ENCODE measurements around the gene ZNF808. TPM values are rescaled to one million over a fixed set of nuclear protein-coding genes. Genes with fewer than 3 reads are reported as not detected.

ZNF808 gene
- polyA plus RNA-seq (2012; ENCODE audit: insufficient read length, low read depth) = not detected

DNA sequence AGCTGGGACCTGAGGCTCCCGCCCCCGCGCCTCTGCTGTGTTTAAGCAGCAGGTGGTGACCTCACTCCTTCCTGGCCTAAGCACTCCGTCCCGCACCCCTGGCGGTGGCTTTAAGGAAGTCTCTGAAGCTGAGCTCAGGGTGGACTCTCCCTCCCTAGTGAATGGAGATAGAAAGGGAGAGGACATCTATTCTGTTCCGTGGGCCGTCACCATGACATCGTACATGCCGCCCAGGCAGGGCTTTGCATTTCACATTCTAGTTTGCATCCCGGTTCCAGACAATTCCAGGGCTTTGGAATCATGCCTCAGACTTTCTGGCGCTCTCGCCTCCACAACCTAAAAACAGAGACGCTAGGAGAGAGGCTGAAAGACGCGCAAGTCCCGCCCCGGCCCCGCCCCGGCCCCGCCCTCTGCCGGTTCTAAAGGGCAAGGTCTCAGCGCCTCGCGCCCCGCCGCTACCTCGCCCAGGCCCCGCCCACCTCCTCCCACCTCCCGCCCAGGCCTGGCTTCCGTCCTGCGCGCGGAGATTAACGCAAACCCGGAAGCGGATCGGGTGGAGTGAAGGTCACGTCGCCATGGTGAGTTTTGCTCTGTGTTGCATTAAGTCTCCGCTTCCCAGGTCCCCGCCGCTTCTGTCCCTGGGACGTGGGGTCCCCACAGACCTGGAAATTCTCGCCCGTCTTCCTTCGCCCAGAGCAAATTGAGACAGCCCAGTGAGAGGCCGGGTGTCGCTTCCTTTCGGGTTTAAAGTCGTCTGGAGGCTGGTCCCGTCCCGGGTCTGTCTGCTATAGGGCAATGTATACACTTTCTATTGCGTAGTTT, at the start of gene ZNF808:
ZNF808 (plus strand) TSS at position 535 of the 822 bp plus-strand sequence. CDS start 15,617 bp downstream, outside the sequence.
- TF ChIP-seq SIN3A (IDR thresholded peaks at IDR 0.05; ENCODE audit: borderline replicate concordance, insufficient read depth, low read length) (no peak), TAF1 (IDR thresholded peaks at IDR 0.05; ENCODE audit: borderline replicate concordance, insufficient read depth, low read length) (no peak), POLR2AphosphoS5 (IDR thresholded peaks at IDR 0.05; ENCODE audit: low read depth, low read length) (peak; percentile 36; the same call in 1 of the 2 replicates)

DNA sequence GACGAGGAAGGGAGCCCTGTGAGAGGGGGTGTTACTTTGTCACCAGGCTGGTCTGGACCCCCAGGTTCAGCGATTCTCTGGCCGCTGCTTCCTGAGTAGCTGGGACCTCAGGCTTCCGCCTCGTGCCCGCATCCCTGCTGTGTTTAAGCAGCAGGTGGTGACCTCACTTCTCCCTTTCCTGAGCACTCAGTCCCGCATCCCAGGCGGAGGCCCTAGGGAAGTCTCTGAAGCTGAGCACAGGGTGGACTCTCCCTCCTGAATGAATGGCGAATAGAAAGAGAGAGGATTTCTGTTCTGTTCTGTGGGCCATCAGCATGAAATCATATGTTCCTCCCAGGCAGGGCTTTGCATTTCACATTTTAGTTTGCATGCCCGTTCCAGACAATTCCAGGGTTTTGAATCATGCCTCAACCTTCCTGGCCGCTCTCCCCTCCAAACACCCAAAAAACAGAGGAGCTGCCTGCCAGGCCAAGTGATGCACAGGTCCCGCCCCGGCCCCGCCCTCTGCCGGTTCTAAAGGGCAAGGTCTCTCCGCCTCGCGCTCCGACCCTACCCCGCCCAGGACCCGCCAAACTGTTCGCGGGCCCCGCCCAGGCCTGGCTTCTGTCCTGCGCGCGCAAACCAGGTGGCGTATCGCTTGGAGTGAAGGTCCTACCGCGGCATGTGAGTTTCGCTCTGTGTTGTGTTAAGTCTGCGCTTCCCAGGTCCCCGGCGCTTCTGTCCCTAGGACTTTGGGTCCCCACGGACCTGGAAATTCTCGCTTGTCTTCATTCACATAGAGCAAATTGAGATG, 35.1 kb upstream of the ZNF808 start:
- TF ChIP-seq FOXP2 (optimal IDR thresholded peaks at IDR 0.05; ENCODE audit: borderline replicate concordance, extremely low read depth, extremely low read length, insufficient read depth) (no peak), SIN3A (IDR thresholded peaks at IDR 0.05; ENCODE audit: borderline replicate concordance, insufficient read depth, low read length) (no peak), TAF1 (IDR thresholded peaks at IDR 0.05; ENCODE audit: borderline replicate concordance, insufficient read depth, low read length) (no peak), POLR2AphosphoS5 (IDR thresholded peaks at IDR 0.05; ENCODE audit: low read depth, low read length) (no peak)
- TF ChIP-seq, protein P1, sequence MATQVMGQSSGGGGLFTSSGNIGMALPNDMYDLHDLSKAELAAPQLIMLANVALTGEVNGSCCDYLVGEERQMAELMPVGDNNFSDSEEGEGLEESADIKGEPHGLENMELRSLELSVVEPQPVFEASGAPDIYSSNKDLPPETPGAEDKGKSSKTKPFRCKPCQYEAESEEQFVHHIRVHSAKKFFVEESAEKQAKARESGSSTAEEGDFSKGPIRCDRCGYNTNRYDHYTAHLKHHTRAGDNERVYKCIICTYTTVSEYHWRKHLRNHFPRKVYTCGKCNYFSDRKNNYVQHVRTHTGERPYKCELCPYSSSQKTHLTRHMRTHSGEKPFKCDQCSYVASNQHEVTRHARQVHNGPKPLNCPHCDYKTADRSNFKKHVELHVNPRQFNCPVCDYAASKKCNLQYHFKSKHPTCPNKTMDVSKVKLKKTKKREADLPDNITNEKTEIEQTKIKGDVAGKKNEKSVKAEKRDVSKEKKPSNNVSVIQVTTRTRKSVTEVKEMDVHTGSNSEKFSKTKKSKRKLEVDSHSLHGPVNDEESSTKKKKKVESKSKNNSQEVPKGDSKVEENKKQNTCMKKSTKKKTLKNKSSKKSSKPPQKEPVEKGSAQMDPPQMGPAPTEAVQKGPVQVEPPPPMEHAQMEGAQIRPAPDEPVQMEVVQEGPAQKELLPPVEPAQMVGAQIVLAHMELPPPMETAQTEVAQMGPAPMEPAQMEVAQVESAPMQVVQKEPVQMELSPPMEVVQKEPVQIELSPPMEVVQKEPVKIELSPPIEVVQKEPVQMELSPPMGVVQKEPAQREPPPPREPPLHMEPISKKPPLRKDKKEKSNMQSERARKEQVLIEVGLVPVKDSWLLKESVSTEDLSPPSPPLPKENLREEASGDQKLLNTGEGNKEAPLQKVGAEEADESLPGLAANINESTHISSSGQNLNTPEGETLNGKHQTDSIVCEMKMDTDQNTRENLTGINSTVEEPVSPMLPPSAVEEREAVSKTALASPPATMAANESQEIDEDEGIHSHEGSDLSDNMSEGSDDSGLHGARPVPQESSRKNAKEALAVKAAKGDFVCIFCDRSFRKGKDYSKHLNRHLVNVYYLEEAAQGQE (IDR thresholded peaks at IDR 0.05; ENCODE audit: insufficient read depth in 1 of 2, low read depth in 2 of 2, low read length in 2 of 2) = no peak

DNA sequence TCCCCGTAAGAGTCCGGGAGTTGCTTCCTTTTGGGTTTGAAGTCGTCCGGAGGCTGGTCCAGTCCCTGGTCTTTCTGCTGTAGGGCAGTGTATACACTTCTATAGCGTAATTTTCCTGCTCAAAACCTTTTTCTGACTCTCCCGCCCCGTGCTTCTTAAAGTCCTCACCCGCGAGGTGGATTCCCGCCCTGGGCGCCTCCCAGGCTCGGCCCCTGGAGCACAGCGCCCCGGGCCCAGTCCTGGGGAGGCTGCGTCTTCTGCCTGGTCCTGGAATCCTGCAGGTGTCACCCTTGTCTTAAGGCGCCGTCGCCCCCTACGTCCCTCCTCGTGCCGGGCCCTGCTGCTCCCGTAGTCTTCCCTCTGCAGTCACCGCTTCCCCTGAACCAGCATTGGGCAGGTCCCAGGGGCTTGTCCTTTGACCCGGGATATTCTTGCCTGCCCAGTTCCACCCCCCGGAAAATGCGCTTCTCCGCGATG, 34.4 kb upstream of the ZNF808 start:
- no peak for TF ChIP-seq FOXP2 (optimal IDR thresholded peaks at IDR 0.05; ENCODE audit: borderline replicate concordance, extremely low read depth, extremely low read length, insufficient read depth)
- TF ChIP-seq, protein P1 (IDR thresholded peaks at IDR 0.05; ENCODE audit: insufficient read depth in 1 of 2, low read depth in 2 of 2, low read length in 2 of 2) = no peak
- TF ChIP-seq TAF1 (IDR thresholded peaks at IDR 0.05; ENCODE audit: borderline replicate concordance, insufficient read depth, low read length) = no peak
- no peak for TF ChIP-seq SIN3A (IDR thresholded peaks at IDR 0.05; ENCODE audit: borderline replicate concordance, insufficient read depth, low read length)
- TF ChIP-seq POLR2AphosphoS5 (IDR thresholded peaks at IDR 0.05; ENCODE audit: low read depth, low read length) = no peak

DNA sequence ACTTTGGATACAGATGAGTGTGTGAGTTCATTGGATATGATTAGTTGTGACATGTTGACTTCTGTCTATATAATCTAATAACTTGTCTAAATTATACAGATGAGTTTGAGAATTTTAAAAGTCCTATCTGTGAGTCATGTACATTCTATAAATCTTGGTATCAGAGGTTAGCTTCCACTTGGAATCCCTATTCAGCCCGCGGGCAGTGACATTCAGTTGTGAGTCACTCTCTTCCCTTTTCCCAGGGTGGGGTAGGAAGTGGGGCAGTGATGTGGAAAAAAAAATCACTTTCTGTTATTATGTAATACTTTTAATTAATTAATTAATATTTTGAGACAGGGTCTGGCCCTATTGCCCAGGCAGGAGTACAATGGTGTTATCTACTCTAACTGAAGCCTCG, 33.0 kb upstream of the ZNF808 start:
- TF ChIP-seq, protein P1 (IDR thresholded peaks at IDR 0.05; ENCODE audit: insufficient read depth in 1 of 2, low read depth in 2 of 2, low read length in 2 of 2) = no peak
- TF ChIP-seq TAF1 (IDR thresholded peaks at IDR 0.05; ENCODE audit: borderline replicate concordance, insufficient read depth, low read length) (no peak), FOXP2 (optimal IDR thresholded peaks at IDR 0.05; ENCODE audit: borderline replicate concordance, extremely low read depth, extremely low read length, insufficient read depth) (no peak), POLR2AphosphoS5 (IDR thresholded peaks at IDR 0.05; ENCODE audit: low read depth, low read length) (no peak), SIN3A (IDR thresholded peaks at IDR 0.05; ENCODE audit: borderline replicate concordance, insufficient read depth, low read length) (no peak)

DNA sequence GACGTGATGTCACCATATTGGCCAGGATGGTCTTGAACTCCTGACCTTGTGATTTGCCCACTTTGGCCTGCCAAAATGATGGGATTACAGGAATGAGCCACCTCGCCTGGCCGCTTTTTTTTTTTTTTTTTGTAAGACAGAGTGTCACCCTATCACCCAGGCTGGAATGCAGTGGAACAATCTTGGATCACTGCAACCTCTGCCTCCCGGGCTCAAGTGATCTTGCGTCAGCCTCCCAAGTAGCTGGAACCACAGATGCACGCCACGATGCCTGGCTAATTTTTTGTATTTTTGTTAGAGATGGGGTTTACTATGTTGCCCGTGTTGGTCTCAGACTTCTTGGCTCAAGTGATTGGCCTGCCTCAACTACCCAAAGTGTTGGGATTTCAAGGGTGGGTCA, 28.9 kb upstream of the ZNF808 start:
- TF ChIP-seq FOXP2 (optimal IDR thresholded peaks at IDR 0.05; ENCODE audit: borderline replicate concordance, extremely low read depth, extremely low read length, insufficient read depth) = no peak
- no peak for TF ChIP-seq SIN3A (IDR thresholded peaks at IDR 0.05; ENCODE audit: borderline replicate concordance, insufficient read depth, low read length)
- TF ChIP-seq TAF1 (IDR thresholded peaks at IDR 0.05; ENCODE audit: borderline replicate concordance, insufficient read depth, low read length) = no peak
- TF ChIP-seq POLR2AphosphoS5 (IDR thresholded peaks at IDR 0.05; ENCODE audit: low read depth, low read length) = no peak
- TF ChIP-seq, protein P1 (IDR thresholded peaks at IDR 0.05; ENCODE audit: insufficient read depth in 1 of 2, low read depth in 2 of 2, low read length in 2 of 2) = no peak
